T47D (cell line): Measurements from ENCODE around the gene SLC7A9.

Experiments
- DNase-seq, 2 experiments: peaks; one replicate each; pipeline versions ENCODE4 v3.0.0 to v3.0.0-alpha.2; 2011 to 2012; ENCODE audit warnings: low read depth in 1 of 2, low spot score in 1 of 2
- JUND ChIP-seq: IDR thresholded peaks from 2 replicates; pipeline ENCODE4 v1.6.1; 2012; ENCODE audit warnings: low read depth
- in situ Hi-C: cut with HindIII; loops from 2 replicates; pipeline ENCODE4 v1.10.0; 2016; ENCODE audit warnings: low sequenced_read_pairs, low pct_unique_long_range_greater_than_20kb

The SLC7A9 gene

GRCh38 chr19:32781280-32781679 is 88.3 kb downstream of the SLC7A9 start:
- no peak for DNase-seq
- TF ChIP-seq JUND: no peak
- in situ Hi-C loops: no loop called here
